PC-3 (cell line): Measurements from ENCODE around the gene NAA10. TPM values are rescaled to one million over a fixed set of nuclear protein-coding genes. Genes with fewer than 3 reads are reported as not detected.

Source experiments
- ATAC-seq: fragments of 200-7000 bp; cut with Tn5 transposase; 2 replicates; pipeline ENCODE4 v1.9.1; 2020; ENCODE audit warnings: mild to moderate bottlenecking, moderate library complexity
- BruUV-seq: library from RNA; stranded (reverse); fragments of 400-500 nt; replicated peaks from 2 replicates; lab custom pipeline; 2021; lab: Mats Ljungman, UMichigan
- CTCF ChIA-PET: fragments of 300-600 bp; sonication (Branson Sonifier 250); formaldehyde crosslinking; loops from one replicate; lab custom pipeline; 2022; ENCODE audit warnings: antibody characterized with exemption; lab: Charles Lee
- POLR2A ChIA-PET: fragments of 300-600 bp; sonication (Branson Sonifier 250); formaldehyde crosslinking; loops from one replicate; lab custom pipeline; 2022; ENCODE audit warnings: antibody characterized with exemption; ENCODE audit not compliant: unreplicated experiment; lab: Charles Lee
- DNase-seq: peaks from one replicate; pipeline ENCODE4 v3.0.0-alpha.2; 2015
- H2AFZ ChIP-seq: fragments of 300-600 bp; sonication (generic); 2 replicates; pipeline ENCODE4 v1.6.0; 2016; ENCODE audit warnings: antibody characterized with exemption, low read length
- H3F3A ChIP-seq: fragments of 300-600 bp; sonication (generic); one replicate; pipeline ENCODE4 v1.6.0; 2017; ENCODE audit warnings: antibody characterized with exemption, low read length, control low read depth, mild to moderate bottlenecking; ENCODE audit not compliant: unreplicated experiment
- H3K27ac ChIP-seq: fragments of 300-600 bp; sonication (generic); 2 replicates; pipeline ENCODE4 v1.5.1; 2016; ENCODE audit warnings: mild to moderate bottlenecking, low read length
- H3K27me3 ChIP-seq: fragments of 300-600 bp; sonication (generic); 2 replicates; pipeline ENCODE4 v1.6.1; 2016; ENCODE audit warnings: low read length, mixed read lengths
- H3K36me3 ChIP-seq: fragments of 300-600 bp; sonication (generic); 2 replicates; pipeline ENCODE4 v1.6.1; 2016; ENCODE audit warnings: low read depth, mixed run types, low read length, mixed read lengths
- H3K4me1 ChIP-seq: fragments of 300-600 bp; sonication (generic); 2 replicates; pipeline ENCODE4 v1.5.1; 2016; ENCODE audit warnings: low read length; ENCODE audit not compliant: insufficient read depth
- H3K4me2 ChIP-seq: fragments of 300-600 bp; sonication (generic); 2 replicates; pipeline ENCODE4 v1.6.0; 2016; ENCODE audit warnings: low read length
- H3K4me3 ChIP-seq: fragments of 300-600 bp; sonication (generic); 2 replicates; pipeline ENCODE4 v1.5.1; 2016; ENCODE audit warnings: mild to moderate bottlenecking, low read length, mixed read lengths
- H3K79me2 ChIP-seq: fragments of 300-600 bp; sonication (generic); 2 replicates; pipeline ENCODE4 v1.6.1; 2017; ENCODE audit warnings: low read length, mixed read lengths
- H3K9ac ChIP-seq: fragments of 300-600 bp; sonication (generic); 2 replicates; pipeline ENCODE4 v1.6.0; 2016; ENCODE audit warnings: mild to moderate bottlenecking, low read length
- H3K9me2 ChIP-seq: fragments of 300-600 bp; sonication (generic); replicated peaks from 2 replicates; pipeline ENCODE4 v1.6.1; 2016; ENCODE audit warnings: mixed run types, low read length, mixed read lengths
- H3K9me3 ChIP-seq: fragments of 300-600 bp; sonication (generic); 2 replicates; pipeline ENCODE4 v1.6.1; 2016; ENCODE audit warnings: low read length, mixed read lengths
- H4K20me1 ChIP-seq: fragments of 300-600 bp; sonication (generic); 2 replicates; pipeline ENCODE4 v1.6.1; 2016; ENCODE audit warnings: low read length, mixed read lengths
- EZH2 ChIP-seq: fragments of 300-600 bp; sonication (generic); IDR thresholded peaks from one replicate; pipeline ENCODE4 v1.6.1; 2017; ENCODE audit warnings: antibody characterized with exemption, mild to moderate bottlenecking, low read length; ENCODE audit not compliant: unreplicated experiment
- EZH2phosphoT487 ChIP-seq: fragments of 300-600 bp; sonication (generic); IDR thresholded peaks from 2 replicates; pipeline ENCODE4 v1.6.1; 2018; ENCODE audit warnings: mild to moderate bottlenecking, antibody characterized with exemption, low read length, borderline replicate concordance
- intact Hi-C: fragments of 100-400 bp; cut with micrococcal nuclease; formaldehyde crosslinking; loops from 2 replicates; pipeline ENCODE4 v1.9.0; 2023
- total RNA-seq: library from RNA; depleted of rRNA; stranded (reverse); fragments of >200 nt; gene quantifications from 2 replicates; pipeline ENCODE4 v1.2.3, GENCODE V29; 2014
- TF ChIP-seq, protein P1 (sequence below): fragments of 300-600 bp; sonication (generic); conservative IDR thresholded peaks from 2 replicates; pipeline ENCODE4 v1.5.1; 2017; ENCODE audit warnings: antibody characterized with exemption, low read depth, mild to moderate bottlenecking, low read length

NAA10 gene
- total RNA-seq, 1 experiment from 2014 or later = 172 TPM

DNA sequence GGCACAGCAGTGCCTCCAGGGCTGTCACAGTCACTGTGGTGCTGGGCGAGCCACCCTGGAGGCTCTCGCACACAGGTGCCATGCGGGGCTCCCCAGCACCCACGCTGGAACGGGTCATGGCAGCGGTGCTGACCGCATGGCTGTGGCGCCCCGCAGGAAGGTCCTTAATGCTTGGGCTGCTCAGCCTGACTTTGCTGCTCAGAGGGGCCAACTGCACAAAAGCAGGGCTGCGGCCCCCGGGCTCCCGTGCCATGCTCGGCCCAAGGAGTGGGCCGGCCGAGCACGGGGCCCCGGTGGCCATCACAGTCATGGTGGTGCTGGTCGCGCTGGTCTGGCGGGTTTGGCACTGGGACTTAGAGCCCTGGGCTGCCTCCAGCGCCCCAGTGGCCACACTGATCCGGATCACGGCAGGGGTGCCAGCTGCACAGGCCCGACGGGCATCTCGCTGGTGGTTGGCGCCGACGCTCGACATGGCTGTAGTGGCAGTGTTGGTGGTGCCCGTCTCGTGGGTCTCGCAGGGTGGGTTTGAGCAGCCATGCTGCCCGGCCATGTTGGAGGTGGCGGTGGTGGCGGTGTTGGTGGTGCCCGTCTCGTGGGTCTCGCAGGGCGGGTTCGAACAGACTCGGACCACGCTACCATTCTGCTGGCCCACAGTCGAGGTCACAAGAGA lies 19.9 kb upstream of the NAA10 start:
- Histone ChIP-seq H3K9me3 (no peaks in the 10 kb centered on the region), H3F3A (no peaks in the 10 kb centered on the region), H3K36me3 (peaks cover 43% of the 10 kb centered on the region), H3K79me2 (no peaks in the 10 kb centered on the region), H3K27me3 (no peaks in the 10 kb centered on the region), H4K20me1 (no peaks in the 10 kb centered on the region), H3K9ac (no peak overlapping the region), H3K4me1 (no peaks in the 10 kb centered on the region), H3K27ac (no peak overlapping the region), H3K9me2 (no peaks in the 10 kb centered on the region), H3K4me2 (no peak overlapping the region), H3K4me3 (no peak overlapping the region), H2AFZ (no peak overlapping the region)
- no peak for TF ChIP-seq EZH2
- TF ChIP-seq EZH2phosphoT487 = no peak
- TF ChIP-seq, protein P1, sequence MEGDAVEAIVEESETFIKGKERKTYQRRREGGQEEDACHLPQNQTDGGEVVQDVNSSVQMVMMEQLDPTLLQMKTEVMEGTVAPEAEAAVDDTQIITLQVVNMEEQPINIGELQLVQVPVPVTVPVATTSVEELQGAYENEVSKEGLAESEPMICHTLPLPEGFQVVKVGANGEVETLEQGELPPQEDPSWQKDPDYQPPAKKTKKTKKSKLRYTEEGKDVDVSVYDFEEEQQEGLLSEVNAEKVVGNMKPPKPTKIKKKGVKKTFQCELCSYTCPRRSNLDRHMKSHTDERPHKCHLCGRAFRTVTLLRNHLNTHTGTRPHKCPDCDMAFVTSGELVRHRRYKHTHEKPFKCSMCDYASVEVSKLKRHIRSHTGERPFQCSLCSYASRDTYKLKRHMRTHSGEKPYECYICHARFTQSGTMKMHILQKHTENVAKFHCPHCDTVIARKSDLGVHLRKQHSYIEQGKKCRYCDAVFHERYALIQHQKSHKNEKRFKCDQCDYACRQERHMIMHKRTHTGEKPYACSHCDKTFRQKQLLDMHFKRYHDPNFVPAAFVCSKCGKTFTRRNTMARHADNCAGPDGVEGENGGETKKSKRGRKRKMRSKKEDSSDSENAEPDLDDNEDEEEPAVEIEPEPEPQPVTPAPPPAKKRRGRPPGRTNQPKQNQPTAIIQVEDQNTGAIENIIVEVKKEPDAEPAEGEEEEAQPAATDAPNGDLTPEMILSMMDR = no peak
- BruUV-seq = no TSS peak
- ChIA-PET CTCF (no interaction called here), POLR2A (no interaction called here)
- DNase-seq (no peak), ATAC-seq (no peak)
- intact Hi-C loops = no loop called here

DNA sequence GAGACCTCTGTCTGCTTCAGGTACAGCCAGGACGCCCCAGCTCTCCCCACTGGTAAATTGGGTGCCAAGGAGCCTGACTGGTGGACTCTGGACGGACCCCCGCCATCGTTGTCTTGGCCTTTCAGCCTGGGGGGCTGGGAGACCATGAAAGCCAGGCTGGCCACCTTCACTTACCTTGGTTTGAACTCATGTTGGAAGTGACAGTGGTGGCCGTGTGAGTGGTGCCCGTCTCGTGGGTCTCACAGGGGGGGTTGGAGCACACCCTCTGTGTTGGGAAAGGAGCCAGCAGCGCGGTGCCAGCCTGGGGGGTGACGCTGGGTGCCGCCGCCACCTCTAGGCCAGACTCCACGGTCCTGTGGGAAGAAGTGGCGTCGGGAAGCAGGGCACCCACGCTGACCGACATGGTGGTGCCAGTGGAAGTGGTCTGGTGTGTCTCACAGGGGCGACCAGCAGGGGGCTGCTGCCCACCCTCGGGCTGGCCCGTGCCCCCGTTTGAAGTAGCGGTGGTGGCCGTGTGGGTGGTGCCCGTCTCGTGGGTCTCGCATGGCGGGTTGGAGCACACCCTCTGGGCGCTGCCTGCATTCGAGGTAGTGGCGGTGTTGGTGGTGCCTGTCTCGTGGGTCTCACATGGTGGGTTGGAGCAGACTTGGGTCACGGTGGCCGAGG lies 19.2 kb upstream of the NAA10 start:
- CTCF ChIA-PET = no interaction called here
- H3K4me2 ChIP-seq = no peak overlapping the region
- BruUV-seq = no TSS peak

More for the DNA sequence above, 19.2 kb upstream of the NAA10 start:
- Histone ChIP-seq H3F3A (no peaks in the 10 kb centered on the region), H3K4me3 (no peak overlapping the region), H4K20me1 (no peaks in the 10 kb centered on the region), H3K36me3 (peaks cover 36% of the 10 kb centered on the region), H3K9me2 (no peaks in the 10 kb centered on the region), H3K27me3 (no peaks in the 10 kb centered on the region), H3K79me2 (no peaks in the 10 kb centered on the region), H3K9ac (no peak overlapping the region), H3K4me1 (no peaks in the 10 kb centered on the region), H3K9me3 (no peaks in the 10 kb centered on the region), H3K27ac (no peak overlapping the region), H2AFZ (no peak overlapping the region)
- TF ChIP-seq, protein P1 = no peak
- no peak for TF ChIP-seq EZH2phosphoT487
- no peak for TF ChIP-seq EZH2
- intact Hi-C loops = no loop called here
- POLR2A ChIA-PET = no interaction called here
- ATAC-seq = no peak
- no peak for DNase-seq
